HepG2 (cell line): Measurements from ENCODE around the gene IL6ST. TPM values are rescaled to one million over a fixed set of nuclear protein-coding genes. Genes with fewer than 3 reads are reported as not detected.

Experiments
- FOXJ3 ChIP-seq: sonication (generic); formaldehyde crosslinking; IDR thresholded peaks from 2 replicates; pipeline ENCODE4 v1.4.0; 2020; ENCODE audit warnings: missing genetic modification reagents, mild to moderate bottlenecking, borderline replicate concordance
- FOXP4 ChIP-seq: sonication (generic); formaldehyde crosslinking; IDR thresholded peaks from 2 replicates; pipeline ENCODE4 v1.4.0; 2020; ENCODE audit warnings: missing genetic modification reagents
- HIVEP1 ChIP-seq: sonication (generic); formaldehyde crosslinking; IDR thresholded peaks from 2 replicates; pipeline ENCODE4 v1.4.0; 2020; ENCODE audit warnings: mild to moderate bottlenecking, missing genetic modification reagents
- JUN ChIP-seq: sonication (generic); formaldehyde crosslinking; IDR thresholded peaks from 2 replicates; pipeline ENCODE4 v1.4.0; 2020; ENCODE audit warnings: mild to moderate bottlenecking, missing genetic modification reagents
- KLF13 ChIP-seq: sonication (generic); formaldehyde crosslinking; IDR thresholded peaks from 2 replicates; pipeline ENCODE4 v1.4.0; 2020; ENCODE audit warnings: mild to moderate bottlenecking, missing genetic modification reagents
- MAX ChIP-seq: IDR thresholded peaks from 2 replicates; pipeline ENCODE4 v1.6.1; 2012; ENCODE audit warnings: inconsistent platforms
- REST ChIP-seq, 2 experiments: IDR thresholded peaks; 2 replicates each; pipeline ENCODE4 v1.6.1; 2011 to 2012; ENCODE audit warnings: low read length in 2 of 2, borderline replicate concordance in 1 of 2, low read depth in 1 of 2, mild to moderate bottlenecking in 1 of 2, moderate library complexity in 1 of 2
- SMARCE1 ChIP-seq: fragments of 450-650 bp; IDR thresholded peaks from 2 replicates; pipeline ENCODE4 v1.6.1; 2017; ENCODE audit warnings: borderline replicate concordance
- TAF1 ChIP-seq: sonication (generic); formaldehyde crosslinking; IDR thresholded peaks from 2 replicates; pipeline ENCODE4 v1.4.0; 2020; ENCODE audit warnings: missing genetic modification reagents
- TEAD2 ChIP-seq: sonication (generic); formaldehyde crosslinking; IDR thresholded peaks from 2 replicates; pipeline ENCODE4 v1.9.0; 2021; ENCODE audit warnings: missing genetic modification reagents
- TGIF2 ChIP-seq: IDR thresholded peaks from 2 replicates; pipeline ENCODE4 v1.6.1; 2016; ENCODE audit warnings: control low read depth, missing compliant biosample characterization
- ZNF24 ChIP-seq: fragments of 450-650 bp; IDR thresholded peaks from 2 replicates; pipeline ENCODE4 v1.6.1; 2017; ENCODE audit warnings: antibody characterized with exemption, mild to moderate bottlenecking
- ZNF460 ChIP-seq: sonication (generic); formaldehyde crosslinking; IDR thresholded peaks from 2 replicates; pipeline ENCODE4 v1.5.1; 2020; ENCODE audit warnings: missing genetic modification reagents, mild to moderate bottlenecking, borderline replicate concordance
- ZSCAN25 ChIP-seq: sonication (generic); formaldehyde crosslinking; IDR thresholded peaks from 2 replicates; pipeline ENCODE4 v1.8.0; 2022; ENCODE audit warnings: mild to moderate bottlenecking, missing genetic modification reagents
- polyA plus RNA-seq, 8 experiments: library from polyadenylated mRNA; depleted of rRNA in 3 of 8; stranded (reverse) in 7 of 8; unstranded in 1 of 8; fragments of >200 nt; fragmentation: Illumina TruSeq in 4 of 8; extraction: Trizol in 4 of 8; gene quantifications; 2 replicates each; pipeline versions ENCODE4 v1.2.1 to v1.2.3, GENCODE V29; 2011 to 2016; ENCODE audit warnings: low read depth in 4 of 8, missing spikeins in 1 of 8, mixed read lengths in 1 of 8; ENCODE audit not compliant: insufficient read depth in 1 of 8
- total RNA-seq, 5 experiments: library from RNA; depleted of rRNA; stranded (reverse); fragments of >200 nt; fragmentation: Illumina TruSeq; extraction: Trizol; gene quantifications; 2 replicates each; pipeline ENCODE4 v1.2.3, GENCODE V29; 2016; ENCODE audit warnings: low read depth in 1 of 5
- TF ChIP-seq, protein P1 (sequence below): sonication (generic); formaldehyde crosslinking; IDR thresholded peaks from 2 replicates; pipeline ENCODE4 v1.4.0; 2020; ENCODE audit warnings: missing genetic modification reagents, mild to moderate bottlenecking, borderline replicate concordance
- TF ChIP-seq, protein P2 (sequence below), 2 experiments: sonication (generic) in 1 of 2; formaldehyde crosslinking in 1 of 2; IDR thresholded peaks; 2 replicates each; pipeline versions ENCODE4 v1.4.0 to v1.6.1; 2018 to 2020; ENCODE audit warnings: missing genetic modification reagents in 2 of 2, borderline replicate concordance in 1 of 2, low read depth in 1 of 2, mild to moderate bottlenecking in 1 of 2, missing biosample characterization in 1 of 2

The IL6ST gene
- total and polyA plus RNA-seq, 2 of the 13 experiments (the other 11 are each of a cell fraction or from before 2014, with no cell fraction given) = 66.6 to 166 TPM

GRCh38 chr5:56025151-56025885 is 30.6 kb upstream of the IL6ST start (continued):
- TF ChIP-seq TGIF2 (CRISPR knock-in tag) = no peak
- TF ChIP-seq HIVEP1 (CRISPR knock-in tag) = no peak
- peak; percentile 67 for TF ChIP-seq JUN (CRISPR knock-in tag)
- 0 out of 2 replicates have a peak, but pooled peaks have one; percentile 37 for TF ChIP-seq ZSCAN25 (CRISPR knock-in tag)
- TF ChIP-seq, protein P1, sequence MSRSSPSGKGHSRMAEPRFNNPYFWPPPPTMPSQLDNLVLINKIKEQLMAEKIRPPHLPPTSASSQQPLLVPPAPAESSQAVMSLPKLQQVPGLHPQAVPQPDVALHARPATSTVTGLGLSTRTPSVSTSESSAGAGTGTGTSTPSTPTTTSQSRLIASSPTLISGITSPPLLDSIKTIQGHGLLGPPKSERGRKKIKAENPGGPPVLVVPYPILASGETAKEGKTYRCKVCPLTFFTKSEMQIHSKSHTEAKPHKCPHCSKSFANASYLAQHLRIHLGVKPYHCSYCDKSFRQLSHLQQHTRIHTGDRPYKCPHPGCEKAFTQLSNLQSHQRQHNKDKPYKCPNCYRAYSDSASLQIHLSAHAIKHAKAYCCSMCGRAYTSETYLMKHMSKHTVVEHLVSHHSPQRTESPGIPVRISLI (CRISPR knock-in tag) = peak; percentile 62; the same call in 1 of the 2 replicates
- peak; percentile 81; the same call in 1 of the 2 replicates for TF ChIP-seq FOXJ3 (CRISPR knock-in tag)
- TF ChIP-seq ZNF24 = no peak
- TF ChIP-seq TEAD2 (CRISPR knock-in tag) = no peak
- no peak; the same call in 1 of the 2 replicates for TF ChIP-seq ZNF460 (CRISPR knock-in tag)
- TF ChIP-seq MAX = 0 out of 2 replicates have a peak, but pooled peaks have one; percentile 34
- no peak for TF ChIP-seq KLF13 (CRISPR knock-in tag)
- no peak for TF ChIP-seq SMARCE1
- TF ChIP-seq, protein P2, sequence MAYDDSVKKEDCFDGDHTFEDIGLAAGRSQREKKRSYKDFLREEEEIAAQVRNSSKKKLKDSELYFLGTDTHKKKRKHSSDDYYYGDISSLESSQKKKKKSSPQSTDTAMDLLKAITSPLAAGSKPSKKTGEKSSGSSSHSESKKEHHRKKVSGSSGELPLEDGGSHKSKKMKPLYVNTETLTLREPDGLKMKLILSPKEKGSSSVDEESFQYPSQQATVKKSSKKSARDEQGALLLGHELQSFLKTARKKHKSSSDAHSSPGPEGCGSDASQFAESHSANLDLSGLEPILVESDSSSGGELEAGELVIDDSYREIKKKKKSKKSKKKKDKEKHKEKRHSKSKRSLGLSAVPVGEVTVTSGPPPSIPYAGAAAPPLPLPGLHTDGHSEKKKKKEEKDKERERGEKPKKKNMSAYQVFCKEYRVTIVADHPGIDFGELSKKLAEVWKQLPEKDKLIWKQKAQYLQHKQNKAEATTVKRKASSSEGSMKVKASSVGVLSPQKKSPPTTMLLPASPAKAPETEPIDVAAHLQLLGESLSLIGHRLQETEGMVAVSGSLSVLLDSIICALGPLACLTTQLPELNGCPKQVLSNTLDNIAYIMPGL (CRISPR knock-in tag; IDR thresholded peaks at IDR 0.05; ENCODE audit: borderline replicate concordance in 1 of 2, low read depth in 1 of 2) = peak in 1 of 2 experiments; percentile 28; a peak in 1 of 4 replicates
- TF ChIP-seq REST (IDR thresholded peaks at IDR 0.05; ENCODE audit: borderline replicate concordance in 1 of 2, low read depth in 1 of 2, low read length in 2 of 2) = no peak
- no peak for TF ChIP-seq TAF1
- peak; percentile 91 for TF ChIP-seq FOXP4 (CRISPR knock-in tag)
